ENCODE data around the gene ZMIZ1. TPM values are rescaled to one million over a fixed set of nuclear protein-coding genes. Genes with fewer than 3 reads are reported as not detected.
A peak's percentile ranks its signal among the peaks of the same experiment; 100 is the strongest.

Gene ZMIZ1
- polyA plus RNA-seq, 2 of the 4 experiments (the other 2 are of a cell fraction) = 8.1 to 30.3 TPM

DNA sequence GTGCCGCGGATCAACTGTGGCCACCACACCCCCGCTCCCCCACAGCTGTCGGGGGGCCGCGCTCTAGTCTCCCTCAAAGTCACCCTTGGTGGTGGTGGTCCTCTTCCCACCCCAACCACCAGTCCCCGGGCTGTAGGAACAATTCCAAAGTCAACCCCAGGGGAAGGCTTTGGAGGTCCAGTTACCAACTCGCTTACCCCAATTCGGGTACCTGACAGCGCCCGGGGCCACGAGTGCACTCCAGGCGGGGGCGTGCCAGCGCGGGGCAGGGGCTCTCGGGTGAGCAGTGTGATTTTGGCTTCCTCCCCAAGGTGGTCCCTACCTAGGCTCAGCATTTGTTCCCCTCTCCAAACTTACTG, 584 bp upstream of the ZMIZ1 start:
- H3K4me3 ChIP-seq = peak overlapping the region; percentile 96
- FAIRE-seq (no peak), ATAC-seq (peak; percentile 2 to 5; a peak in 4 of 6 replicates), DNase-seq (ENCODE audit: low read depth in 1 of 2, low spot score in 1 of 2) (peak in 1 of 2 experiments; percentile 37)
- CTCF ChIA-PET = interaction anchor here (0.7 to 34.5 kb wide), 8 partner anchors 18 to 864 kb away, joined by 3 to 373 read pairs (median 4); no protein-coding TSS in a partner anchor
- H3K9me3 ChIP-seq = no peaks in the 10 kb centered on the region
- H3K4me1 ChIP-seq = peaks cover 30% of the 10 kb centered on the region
- peak in 1 of 2 experiments; percentile 2; a peak in 1 of 5 replicates for TF ChIP-seq RAD21 (conservative IDR thresholded peaks at IDR 0.05 in 1 of 2, IDR thresholded peaks at IDR 0.05 in 1 of 2)
- TF ChIP-seq EHMT2 (IDR thresholded peaks at IDR 0.05; ENCODE audit: low read depth) = no peak
- TF ChIP-seq RARB (CRISPR knock-in tag; IDR thresholded peaks at IDR 0.05) = no peak
- 18% methylated on average over 5 of the region's 17 CpGs for WGBS (ENCODE audit: missing lambda C conversion rate)
- peak overlapping the region; percentile 91 to 98 for H3K27ac ChIP-seq
- POLR2A ChIA-PET = interaction anchor here (0.6 to 7.1 kb wide), 4 partner anchors 37 to 609 kb away, joined by 3 to 42 read pairs (median 4); no protein-coding TSS in a partner anchor
- H3K4me2 ChIP-seq = peak overlapping the region; percentile 98

DNA sequence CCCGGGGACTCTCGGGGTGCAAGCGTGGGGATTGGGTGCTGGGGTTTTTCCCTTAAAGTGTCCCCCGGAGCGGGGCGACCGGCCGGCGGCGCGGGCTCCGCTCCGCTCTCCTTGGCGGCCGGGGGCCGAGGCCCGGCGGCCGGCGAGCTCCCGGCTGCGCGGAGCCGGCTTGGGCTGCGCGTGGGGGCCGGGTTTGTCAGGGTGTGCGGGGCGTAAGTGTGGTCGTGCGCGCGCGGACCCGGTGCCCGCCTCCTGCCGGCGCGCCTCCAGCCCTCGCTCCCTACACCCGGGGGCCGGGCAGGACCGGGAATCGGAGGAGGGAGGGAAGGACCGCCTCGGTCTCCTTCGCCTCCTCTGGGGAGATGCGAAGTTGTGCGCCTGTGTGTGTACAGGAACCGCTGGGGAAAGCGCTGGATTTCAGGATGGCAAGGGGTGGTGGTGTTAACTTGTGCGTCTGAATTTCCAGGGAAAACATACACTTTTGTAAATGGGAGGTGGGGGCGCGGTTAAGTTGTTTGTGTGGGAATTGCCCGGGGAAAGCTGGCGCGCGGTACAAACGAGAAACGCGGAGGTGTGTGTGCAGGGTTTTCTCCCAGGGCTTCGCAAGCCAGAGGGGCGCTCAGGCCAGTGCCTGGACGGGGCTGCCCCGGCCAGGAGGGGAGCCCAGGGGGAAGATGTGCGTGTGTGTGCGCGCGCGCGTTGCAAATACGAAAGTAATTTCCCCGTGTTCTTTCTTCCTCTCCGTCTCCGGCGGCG, 737 bp downstream of the ZMIZ1 start:
- no peaks in the 10 kb centered on the region for H3K9me3 ChIP-seq
- peak overlapping the region; percentile 96 for H3K4me3 ChIP-seq
- peaks cover 44% of the 10 kb centered on the region for H3K4me1 ChIP-seq
- POLR2A ChIA-PET = interaction anchor here (7.1 kb wide), 1 partner anchor 95 kb away, joined by 42 read pairs; no protein-coding TSS in a partner anchor
- ATAC-seq = 0 out of 6 replicates have a peak, but pooled peaks of 1 of the 2 experiments have one; percentile 1
- H3K4me2 ChIP-seq = peak overlapping the region; percentile 98
- no peak for FAIRE-seq
- under 1% methylated on average over 35 of the region's 77 CpGs for WGBS (ENCODE audit: missing lambda C conversion rate)
- CTCF ChIA-PET = interaction anchor here (0.7 to 34.5 kb wide), 5 partner anchors 25 to 1022 kb away, joined by 3 to 373 read pairs (median 4); no protein-coding TSS in a partner anchor
- H3K27ac ChIP-seq = peak overlapping the region; percentile 91 to 98
- peak; percentile 29 to 54 for DNase-seq (ENCODE audit: low read depth in 1 of 2, low spot score in 1 of 2)
- TF ChIP-seq EHF (CRISPR knock-in tag; IDR thresholded peaks at IDR 0.05) (no peak), SMC3 (IDR thresholded peaks at IDR 0.05) (no peak), ZSCAN20 (CRISPR knock-in tag; IDR thresholded peaks at IDR 0.05) (no peak), BHLHE40 (IDR thresholded peaks at IDR 0.05; ENCODE audit: low read depth, low read length) (no peak), POLR2AphosphoS2 (conservative IDR thresholded peaks at IDR 0.05; ENCODE audit: low read length) (no peak), KDM5A (IDR thresholded peaks at IDR 0.05) (no peak), JUN (IDR thresholded peaks at IDR 0.05) (no peak), MAZ (IDR thresholded peaks at IDR 0.05; ENCODE audit: borderline replicate concordance, low read depth, low read length) (no peak)
- TF ChIP-seq, protein P1, sequence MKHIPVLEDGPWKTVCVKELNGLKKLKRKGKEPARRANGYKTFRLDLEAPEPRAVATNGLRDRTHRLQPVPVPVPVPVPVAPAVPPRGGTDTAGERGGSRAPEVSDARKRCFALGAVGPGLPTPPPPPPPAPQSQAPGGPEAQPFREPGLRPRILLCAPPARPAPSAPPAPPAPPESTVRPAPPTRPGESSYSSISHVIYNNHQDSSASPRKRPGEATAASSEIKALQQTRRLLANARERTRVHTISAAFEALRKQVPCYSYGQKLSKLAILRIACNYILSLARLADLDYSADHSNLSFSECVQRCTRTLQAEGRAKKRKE (CRISPR knock-in tag; IDR thresholded peaks at IDR 0.05; ENCODE audit: low read depth) = no peak
- TF ChIP-seq, protein P2, sequence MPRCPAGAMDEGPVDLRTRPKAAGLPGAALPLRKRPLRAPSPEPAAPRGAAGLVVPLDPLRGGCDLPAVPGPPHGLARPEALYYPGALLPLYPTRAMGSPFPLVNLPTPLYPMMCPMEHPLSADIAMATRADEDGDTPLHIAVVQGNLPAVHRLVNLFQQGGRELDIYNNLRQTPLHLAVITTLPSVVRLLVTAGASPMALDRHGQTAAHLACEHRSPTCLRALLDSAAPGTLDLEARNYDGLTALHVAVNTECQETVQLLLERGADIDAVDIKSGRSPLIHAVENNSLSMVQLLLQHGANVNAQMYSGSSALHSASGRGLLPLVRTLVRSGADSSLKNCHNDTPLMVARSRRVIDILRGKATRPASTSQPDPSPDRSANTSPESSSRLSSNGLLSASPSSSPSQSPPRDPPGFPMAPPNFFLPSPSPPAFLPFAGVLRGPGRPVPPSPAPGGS (IDR thresholded peaks at IDR 0.05) = no peak

DNA sequence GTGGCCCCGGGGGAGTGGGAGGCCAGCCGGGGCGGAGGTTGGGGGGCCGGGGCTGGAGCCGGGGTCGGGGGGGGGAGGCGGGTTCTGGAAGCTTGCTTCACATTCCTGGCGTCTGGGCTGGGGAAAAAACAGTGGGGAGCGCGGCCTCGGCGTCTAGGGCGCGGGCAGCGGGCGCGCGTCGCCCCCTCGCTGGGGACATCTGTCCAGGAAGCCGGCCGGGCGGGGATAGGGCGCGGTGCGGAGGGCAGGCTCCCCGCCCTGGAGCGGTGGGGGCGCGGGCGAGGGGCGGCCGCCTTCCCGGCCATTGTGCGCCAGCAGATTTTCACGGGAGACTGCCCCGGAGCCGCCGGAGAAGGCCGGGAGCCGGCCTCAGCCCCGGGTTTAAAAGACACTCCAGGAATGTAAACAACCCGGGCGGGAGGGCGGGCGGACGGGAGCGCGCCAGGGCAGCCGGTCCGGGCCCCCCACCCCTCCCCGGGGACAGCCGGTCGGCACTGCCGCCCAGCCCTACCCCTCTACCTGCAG, 1.4 kb downstream of the ZMIZ1 start:
- ATAC-seq (peak in 1 of 2 experiments; percentile 0; a peak in 2 of 6 replicates), FAIRE-seq (no peak), DNase-seq (ENCODE audit: low read depth in 1 of 2, low spot score in 1 of 2) (no peak)
- peak overlapping the region; percentile 91 to 98 for H3K27ac ChIP-seq
- WGBS (ENCODE audit: missing lambda C conversion rate) = 0% methylated on average over 11 of the region's 55 CpGs
- peak overlapping the region; percentile 96 for H3K4me3 ChIP-seq
- CTCF ChIA-PET = interaction anchor here (1.2 to 34.5 kb wide), 4 partner anchors 57 to 132 kb away, joined by 3 to 373 read pairs (median 5); no protein-coding TSS in a partner anchor
- H3K9me3 ChIP-seq = no peaks in the 10 kb centered on the region
- peaks cover 50% of the 10 kb centered on the region for H3K4me1 ChIP-seq
- H3K4me2 ChIP-seq = peak overlapping the region; percentile 98
- POLR2A ChIA-PET = interaction anchor here (1.4 to 7.1 kb wide), 2 partner anchors 41 to 96 kb away, joined by 3 to 42 read pairs; no protein-coding TSS in a partner anchor
- no peak for TF ChIP-seq HOXA7 (CRISPR knock-in tag; IDR thresholded peaks at IDR 0.05)
- TF ChIP-seq CHD2 (IDR thresholded peaks at IDR 0.05; ENCODE audit: low read length, partially characterized antibody) = no peak
